ENCODE results near the gene RPL19.

The RPL19 gene

DNA sequence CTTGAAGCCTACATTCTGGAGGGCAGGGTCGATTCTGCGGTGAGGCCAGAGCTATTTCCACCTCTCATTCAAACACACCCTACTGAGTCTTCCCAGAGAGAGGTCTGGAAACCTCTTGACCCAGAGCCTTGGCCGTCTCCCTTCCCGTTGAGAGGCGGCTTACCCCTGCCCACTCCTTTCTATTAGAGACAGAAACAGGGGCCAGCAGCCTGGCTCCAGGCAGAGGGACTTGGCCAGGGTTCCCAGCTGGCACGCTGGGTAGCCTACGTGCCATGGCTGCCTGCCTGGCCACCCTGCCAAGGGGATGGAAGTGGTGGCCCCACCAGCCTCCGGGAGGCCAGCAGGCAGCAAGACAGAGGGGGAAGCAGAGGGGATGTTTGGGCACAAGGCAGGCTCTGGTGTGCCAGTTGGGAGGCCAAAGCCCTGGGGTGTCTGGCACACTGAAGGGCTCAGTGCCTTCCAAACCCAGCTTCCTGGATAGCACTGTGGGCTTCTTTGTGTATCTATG is 19.6 kb downstream of the RPL19 start:
- no peak for ATAC-seq (ENCODE audit: insufficient read depth, low read depth)

GRCh38 chr17:39221572-39221971 is 21.5 kb downstream of the RPL19 start:
- Histone ChIP-seq H3K9ac (ENCODE audit: low read depth, low read length) (no peak overlapping the region), H3K36me3 (ENCODE audit: insufficient read depth, low read length) (no peaks in the 10 kb centered on the region), H3K27ac (ENCODE audit: low read length) (no peak overlapping the region), H3K4me3 (ENCODE audit: low read depth in 1 of 2, low read length in 2 of 2) (no peak overlapping the region), H3K79me2 (ENCODE audit: insufficient read depth, low read length) (no peaks in the 10 kb centered on the region), H3K9me3 (ENCODE audit: insufficient read depth, low read length, severe bottlenecking) (no peaks in the 10 kb centered on the region), H2AFZ (ENCODE audit: low read depth, low read length) (no peak overlapping the region), H4K20me1 (ENCODE audit: insufficient read depth, low read length) (0 out of 2 replicates have a peak, but pooled peaks cover 6% of the 10 kb centered on the region), H3K27me3 (ENCODE audit: insufficient read depth, low read length, poor library complexity) (no peaks in the 10 kb centered on the region), H3K4me1 (ENCODE audit: insufficient read depth, low read length) (no peaks in the 10 kb centered on the region), H3K4me2 (ENCODE audit: insufficient read depth, low read length) (no peak overlapping the region)
- TF ChIP-seq EZH2 (IDR thresholded peaks at IDR 0.05; ENCODE audit: borderline replicate concordance, low read depth, low read length, severe bottlenecking): no peak
- no peak for TF ChIP-seq CTCF (IDR thresholded peaks at IDR 0.05; ENCODE audit: borderline replicate concordance, extremely low read depth, low read length, poor library complexity, severe bottlenecking)
- no peak for ATAC-seq (ENCODE audit: insufficient read depth, low read depth)
- no peak for DNase-seq

More for the DNA sequence above, 19.6 kb downstream of the RPL19 start:
- Histone ChIP-seq H3K9ac (ENCODE audit: low read depth, low read length) (no peak overlapping the region), H3K4me2 (ENCODE audit: insufficient read depth, low read length) (no peak overlapping the region), H3K4me1 (ENCODE audit: insufficient read depth, low read length) (no peaks in the 10 kb centered on the region), H4K20me1 (ENCODE audit: insufficient read depth, low read length) (0 out of 2 replicates have a peak, but pooled peaks cover 6% of the 10 kb centered on the region), H3K9me3 (ENCODE audit: insufficient read depth, low read length, severe bottlenecking) (no peaks in the 10 kb centered on the region), H3K79me2 (ENCODE audit: insufficient read depth, low read length) (no peaks in the 10 kb centered on the region), H3K27me3 (ENCODE audit: insufficient read depth, low read length, poor library complexity) (no peaks in the 10 kb centered on the region), H3K36me3 (ENCODE audit: insufficient read depth, low read length) (no peaks in the 10 kb centered on the region), H2AFZ (ENCODE audit: low read depth, low read length) (no peak overlapping the region), H3K4me3 (ENCODE audit: low read depth in 1 of 2, low read length in 2 of 2) (no peak overlapping the region), H3K27ac (ENCODE audit: low read length) (no peak overlapping the region)
- TF ChIP-seq CTCF (IDR thresholded peaks at IDR 0.05; ENCODE audit: borderline replicate concordance, extremely low read depth, low read length, poor library complexity, severe bottlenecking): no peak
- no peak for TF ChIP-seq EZH2 (IDR thresholded peaks at IDR 0.05; ENCODE audit: borderline replicate concordance, low read depth, low read length, severe bottlenecking)
- DNase-seq: no peak

- no peak overlapping the region for H3K27ac ChIP-seq (ENCODE audit: low read length)
- H3K9me3 ChIP-seq (ENCODE audit: insufficient read depth, low read length, severe bottlenecking): no peaks in the 10 kb centered on the region
- ATAC-seq (ENCODE audit: insufficient read depth, low read depth) (no peak), DNase-seq (no peak)
- H3K4me1 ChIP-seq (ENCODE audit: insufficient read depth, low read length): no peaks in the 10 kb centered on the region
- no peak overlapping the region for H2AFZ ChIP-seq (ENCODE audit: low read depth, low read length)
- H3K9ac ChIP-seq (ENCODE audit: low read depth, low read length): no peak overlapping the region
- H3K4me2 ChIP-seq (ENCODE audit: insufficient read depth, low read length): no peak overlapping the region
- TF ChIP-seq CTCF (IDR thresholded peaks at IDR 0.05; ENCODE audit: borderline replicate concordance, extremely low read depth, low read length, poor library complexity, severe bottlenecking): no peak
- no peak for TF ChIP-seq EZH2 (IDR thresholded peaks at IDR 0.05; ENCODE audit: borderline replicate concordance, low read depth, low read length, severe bottlenecking)
- 0 out of 2 replicates have a peak, but pooled peaks cover 6% of the 10 kb centered on the region for H4K20me1 ChIP-seq (ENCODE audit: insufficient read depth, low read length)
- no peaks in the 10 kb centered on the region for H3K36me3 ChIP-seq (ENCODE audit: insufficient read depth, low read length)
- H3K4me3 ChIP-seq (ENCODE audit: low read depth in 1 of 2, low read length in 2 of 2): no peak overlapping the region
- H3K79me2 ChIP-seq (ENCODE audit: insufficient read depth, low read length): no peaks in the 10 kb centered on the region
- no peaks in the 10 kb centered on the region for H3K27me3 ChIP-seq (ENCODE audit: insufficient read depth, low read length, poor library complexity)
Measured at GRCh38 chr17:39222151-39222550, 22.1 kb downstream of the RPL19 start.
